H1 (cell line): ENCODE results near the gene APOBEC3G. TPM values are rescaled to one million over a fixed set of nuclear protein-coding genes. Genes with fewer than 3 reads are reported as not detected.

ENCODE experiments used
- BCL11A ChIP-seq, 2 experiments: IDR thresholded peaks; one replicate each; pipeline ENCODE4 v1.6.1; 2011; ENCODE audit warnings: low read depth in 2 of 2, low read length in 2 of 2, mild to moderate bottlenecking in 2 of 2
- CHD1 ChIP-seq: IDR thresholded peaks from 2 replicates; pipeline ENCODE4 v1.6.1; 2012; ENCODE audit warnings: low read depth, low read length, improper control_type of control experiment
- GABPA ChIP-seq: IDR thresholded peaks from 2 replicates; pipeline ENCODE4 v1.6.1; 2011; ENCODE audit warnings: mild to moderate bottlenecking, low read length, moderate library complexity, borderline replicate concordance; ENCODE audit not compliant: insufficient read depth
- KDM4A ChIP-seq: IDR thresholded peaks from one replicate; pipeline ENCODE4 v1.7.1; 2012; ENCODE audit warnings: low read depth, mild to moderate bottlenecking, moderate library complexity, low read length, inconsistent platforms; ENCODE audit not compliant: severe bottlenecking
- TCF12 ChIP-seq: IDR thresholded peaks from 2 replicates; pipeline ENCODE4 v1.6.1; 2011; ENCODE audit warnings: low read depth, mild to moderate bottlenecking, low read length
- polyA plus RNA-seq, 7 experiments: library from polyadenylated mRNA; depleted of rRNA in 3 of 7; stranded (reverse) in 5 of 7; unstranded in 2 of 7; fragments of >200 nt in 5 of 7; fragments of 200-250 nt in 2 of 7; gene quantifications; 1 replicate in 5 of 7; 2 replicates in 1 of 7; 4 replicates in 1 of 7; pipeline versions ENCODE4 v1.2.1 to v1.2.3, GENCODE V29; 2011 to 2013; ENCODE audit warnings: missing spikeins in 2 of 7, mixed read lengths in 2 of 7
- total RNA-seq: library from RNA; stranded (reverse); fragmentation: NEBNext Ultra II Directional; extraction: Animal tissue kit (Norgen Biotek cat#: 25700); gene quantifications from 2 replicates; pipeline ENCODE4 v1.2.1, GENCODE V29; 2021
- TF ChIP-seq, protein P1 (sequence below): fragments of 300-600 bp; sonication (generic); IDR thresholded peaks from 2 replicates; pipeline ENCODE4 v1.7.1; 2012; ENCODE audit warnings: low read length, moderate library complexity, mild to moderate bottlenecking, inconsistent platforms; ENCODE audit not compliant: insufficient replicate concordance
- TF ChIP-seq, protein P2 (sequence below): IDR thresholded peaks from 2 replicates; pipeline ENCODE4 v1.6.1; 2012; ENCODE audit warnings: low read length, inconsistent platforms

APOBEC3G gene
- total and polyA plus RNA-seq, 2 of the 8 experiments (the other 6 are each of a cell fraction or from before 2014, with no cell fraction given): 1.7 to 2.0 TPM

DNA sequence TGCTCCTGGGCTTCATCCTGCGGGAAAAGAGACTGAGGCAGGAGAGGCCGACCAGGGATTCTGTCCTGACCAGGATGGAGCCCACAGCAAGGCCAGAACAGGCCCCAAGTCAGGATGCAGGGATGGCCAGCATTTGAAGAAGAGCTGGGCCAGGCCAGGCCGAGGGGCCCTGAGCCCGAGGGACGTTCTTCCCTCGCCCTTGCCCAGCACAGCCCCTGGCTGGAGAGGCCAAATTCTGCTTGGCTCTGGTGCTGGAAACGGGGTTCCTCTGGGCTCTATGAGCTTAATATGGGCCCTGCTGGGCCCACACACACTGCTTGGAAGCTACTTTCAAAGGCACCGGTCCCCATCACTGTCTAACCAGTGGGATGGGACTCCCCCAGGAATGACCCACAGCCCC, 7.6 kb downstream of the APOBEC3G start (continued):
- TF ChIP-seq, protein P1, sequence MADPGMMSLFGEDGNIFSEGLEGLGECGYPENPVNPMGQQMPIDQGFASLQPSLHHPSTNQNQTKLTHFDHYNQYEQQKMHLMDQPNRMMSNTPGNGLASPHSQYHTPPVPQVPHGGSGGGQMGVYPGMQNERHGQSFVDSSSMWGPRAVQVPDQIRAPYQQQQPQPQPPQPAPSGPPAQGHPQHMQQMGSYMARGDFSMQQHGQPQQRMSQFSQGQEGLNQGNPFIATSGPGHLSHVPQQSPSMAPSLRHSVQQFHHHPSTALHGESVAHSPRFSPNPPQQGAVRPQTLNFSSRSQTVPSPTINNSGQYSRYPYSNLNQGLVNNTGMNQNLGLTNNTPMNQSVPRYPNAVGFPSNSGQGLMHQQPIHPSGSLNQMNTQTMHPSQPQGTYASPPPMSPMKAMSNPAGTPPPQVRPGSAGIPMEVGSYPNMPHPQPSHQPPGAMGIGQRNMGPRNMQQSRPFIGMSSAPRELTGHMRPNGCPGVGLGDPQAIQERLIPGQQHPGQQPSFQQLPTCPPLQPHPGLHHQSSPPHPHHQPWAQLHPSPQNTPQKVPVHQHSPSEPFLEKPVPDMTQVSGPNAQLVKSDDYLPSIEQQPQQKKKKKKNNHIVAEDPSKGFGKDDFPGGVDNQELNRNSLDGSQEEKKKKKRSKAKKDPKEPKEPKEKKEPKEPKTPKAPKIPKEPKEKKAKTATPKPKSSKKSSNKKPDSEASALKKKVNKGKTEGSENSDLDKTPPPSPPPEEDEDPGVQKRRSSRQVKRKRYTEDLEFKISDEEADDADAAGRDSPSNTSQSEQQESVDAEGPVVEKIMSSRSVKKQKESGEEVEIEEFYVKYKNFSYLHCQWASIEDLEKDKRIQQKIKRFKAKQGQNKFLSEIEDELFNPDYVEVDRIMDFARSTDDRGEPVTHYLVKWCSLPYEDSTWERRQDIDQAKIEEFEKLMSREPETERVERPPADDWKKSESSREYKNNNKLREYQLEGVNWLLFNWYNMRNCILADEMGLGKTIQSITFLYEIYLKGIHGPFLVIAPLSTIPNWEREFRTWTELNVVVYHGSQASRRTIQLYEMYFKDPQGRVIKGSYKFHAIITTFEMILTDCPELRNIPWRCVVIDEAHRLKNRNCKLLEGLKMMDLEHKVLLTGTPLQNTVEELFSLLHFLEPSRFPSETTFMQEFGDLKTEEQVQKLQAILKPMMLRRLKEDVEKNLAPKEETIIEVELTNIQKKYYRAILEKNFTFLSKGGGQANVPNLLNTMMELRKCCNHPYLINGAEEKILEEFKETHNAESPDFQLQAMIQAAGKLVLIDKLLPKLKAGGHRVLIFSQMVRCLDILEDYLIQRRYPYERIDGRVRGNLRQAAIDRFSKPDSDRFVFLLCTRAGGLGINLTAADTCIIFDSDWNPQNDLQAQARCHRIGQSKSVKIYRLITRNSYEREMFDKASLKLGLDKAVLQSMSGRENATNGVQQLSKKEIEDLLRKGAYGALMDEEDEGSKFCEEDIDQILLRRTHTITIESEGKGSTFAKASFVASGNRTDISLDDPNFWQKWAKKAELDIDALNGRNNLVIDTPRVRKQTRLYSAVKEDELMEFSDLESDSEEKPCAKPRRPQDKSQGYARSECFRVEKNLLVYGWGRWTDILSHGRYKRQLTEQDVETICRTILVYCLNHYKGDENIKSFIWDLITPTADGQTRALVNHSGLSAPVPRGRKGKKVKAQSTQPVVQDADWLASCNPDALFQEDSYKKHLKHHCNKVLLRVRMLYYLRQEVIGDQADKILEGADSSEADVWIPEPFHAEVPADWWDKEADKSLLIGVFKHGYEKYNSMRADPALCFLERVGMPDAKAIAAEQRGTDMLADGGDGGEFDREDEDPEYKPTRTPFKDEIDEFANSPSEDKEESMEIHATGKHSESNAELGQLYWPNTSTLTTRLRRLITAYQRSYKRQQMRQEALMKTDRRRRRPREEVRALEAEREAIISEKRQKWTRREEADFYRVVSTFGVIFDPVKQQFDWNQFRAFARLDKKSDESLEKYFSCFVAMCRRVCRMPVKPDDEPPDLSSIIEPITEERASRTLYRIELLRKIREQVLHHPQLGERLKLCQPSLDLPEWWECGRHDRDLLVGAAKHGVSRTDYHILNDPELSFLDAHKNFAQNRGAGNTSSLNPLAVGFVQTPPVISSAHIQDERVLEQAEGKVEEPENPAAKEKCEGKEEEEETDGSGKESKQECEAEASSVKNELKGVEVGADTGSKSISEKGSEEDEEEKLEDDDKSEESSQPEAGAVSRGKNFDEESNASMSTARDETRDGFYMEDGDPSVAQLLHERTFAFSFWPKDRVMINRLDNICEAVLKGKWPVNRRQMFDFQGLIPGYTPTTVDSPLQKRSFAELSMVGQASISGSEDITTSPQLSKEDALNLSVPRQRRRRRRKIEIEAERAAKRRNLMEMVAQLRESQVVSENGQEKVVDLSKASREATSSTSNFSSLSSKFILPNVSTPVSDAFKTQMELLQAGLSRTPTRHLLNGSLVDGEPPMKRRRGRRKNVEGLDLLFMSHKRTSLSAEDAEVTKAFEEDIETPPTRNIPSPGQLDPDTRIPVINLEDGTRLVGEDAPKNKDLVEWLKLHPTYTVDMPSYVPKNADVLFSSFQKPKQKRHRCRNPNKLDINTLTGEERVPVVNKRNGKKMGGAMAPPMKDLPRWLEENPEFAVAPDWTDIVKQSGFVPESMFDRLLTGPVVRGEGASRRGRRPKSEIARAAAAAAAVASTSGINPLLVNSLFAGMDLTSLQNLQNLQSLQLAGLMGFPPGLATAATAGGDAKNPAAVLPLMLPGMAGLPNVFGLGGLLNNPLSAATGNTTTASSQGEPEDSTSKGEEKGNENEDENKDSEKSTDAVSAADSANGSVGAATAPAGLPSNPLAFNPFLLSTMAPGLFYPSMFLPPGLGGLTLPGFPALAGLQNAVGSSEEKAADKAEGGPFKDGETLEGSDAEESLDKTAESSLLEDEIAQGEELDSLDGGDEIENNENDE: no peak
- TF ChIP-seq KDM4A: no peak
- TF ChIP-seq, protein P2, sequence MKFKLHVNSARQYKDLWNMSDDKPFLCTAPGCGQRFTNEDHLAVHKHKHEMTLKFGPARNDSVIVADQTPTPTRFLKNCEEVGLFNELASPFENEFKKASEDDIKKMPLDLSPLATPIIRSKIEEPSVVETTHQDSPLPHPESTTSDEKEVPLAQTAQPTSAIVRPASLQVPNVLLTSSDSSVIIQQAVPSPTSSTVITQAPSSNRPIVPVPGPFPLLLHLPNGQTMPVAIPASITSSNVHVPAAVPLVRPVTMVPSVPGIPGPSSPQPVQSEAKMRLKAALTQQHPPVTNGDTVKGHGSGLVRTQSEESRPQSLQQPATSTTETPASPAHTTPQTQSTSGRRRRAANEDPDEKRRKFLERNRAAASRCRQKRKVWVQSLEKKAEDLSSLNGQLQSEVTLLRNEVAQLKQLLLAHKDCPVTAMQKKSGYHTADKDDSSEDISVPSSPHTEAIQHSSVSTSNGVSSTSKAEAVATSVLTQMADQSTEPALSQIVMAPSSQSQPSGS: no peak
- no peak for TF ChIP-seq GABPA
- no peak for TF ChIP-seq BCL11A (IDR thresholded peaks at IDR 0.05; ENCODE audit: low read depth in 2 of 2, low read length in 2 of 2)
- TF ChIP-seq CHD1: no peak
- no peak for TF ChIP-seq TCF12
